D721Med (cell line): ENCODE results near the gene ACSBG1.
"Not testable (repeated sequence)": the region's sequence is repeated elsewhere in the genome, so short reads cannot be mapped to it uniquely, and the experiment has no call there.

ENCODE experiments used
- DNase-seq: peaks from one replicate; pipeline ENCODE4 v3.0.0; 2011; ENCODE audit warnings: low spot score; ENCODE audit not compliant: insufficient read length
- FAIRE-seq: peaks from 2 replicates; lab custom pipeline; 2011; peaks lifted over from hg19 to GRCh38; lab: Jason Lieb, UNC
- CTCF ChIP-seq: IDR thresholded peaks from 2 replicates; pipeline ENCODE4 v1.5.1; 2012; ENCODE audit warnings: mild to moderate bottlenecking, control low read depth; ENCODE audit not compliant: insufficient read depth; ENCODE audit errors: missing control alignments

Gene ACSBG1

DNA sequence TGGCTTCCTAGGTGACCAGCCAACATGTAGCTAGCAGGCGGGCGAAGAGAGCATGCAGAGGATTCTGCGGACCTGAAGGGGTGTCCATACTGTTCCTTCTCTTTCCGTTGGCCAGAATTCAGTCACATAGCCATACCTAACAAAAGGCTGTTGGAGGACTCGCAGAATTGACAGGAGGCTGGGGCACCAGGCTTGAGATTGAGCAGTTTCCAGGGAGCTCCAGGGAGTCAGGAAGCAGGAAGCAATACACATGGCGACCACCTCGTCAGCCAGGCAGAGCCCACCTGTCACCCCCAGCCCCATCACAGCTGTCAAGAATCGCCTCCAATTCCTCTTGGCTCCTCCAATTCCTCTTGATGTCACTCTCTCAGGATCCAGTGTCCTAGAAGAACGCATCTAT lies 16.8 kb upstream of the ACSBG1 start:
- FAIRE-seq (no peak), DNase-seq (no peak)
- no peak for TF ChIP-seq CTCF

DNA sequence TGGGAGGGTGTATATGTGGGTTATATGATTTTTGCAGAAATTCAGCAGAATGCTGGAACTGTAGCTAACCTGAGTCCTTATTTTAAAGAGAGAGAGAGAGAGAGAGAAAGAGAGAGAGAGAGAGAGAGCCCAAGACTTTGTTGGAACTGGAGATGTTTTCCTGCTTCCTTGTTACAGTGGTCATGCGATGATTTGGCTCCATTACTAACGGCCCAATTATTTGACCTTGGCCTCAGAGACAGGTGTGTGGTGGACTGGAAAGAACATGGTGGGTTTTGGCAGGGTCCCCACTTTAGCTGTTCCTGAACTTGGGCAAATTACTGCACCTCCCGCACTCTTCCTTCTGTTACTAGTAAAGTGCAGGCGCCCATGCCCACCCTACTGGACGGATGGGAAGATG lies 14.8 kb upstream of the ACSBG1 start:
- FAIRE-seq (no peak), DNase-seq (no peak)
- TF ChIP-seq CTCF: no peak

GRCh38 chr15:78247911-78248310 lies 13.5 kb upstream of the ACSBG1 start:
- no peak for DNase-seq
- TF ChIP-seq CTCF: no peak
- no peak for FAIRE-seq

- not testable (repeated sequence) for DNase-seq, FAIRE-seq
Measured at GRCh38 chr15:78245976-78246620, 11.7 kb upstream of the ACSBG1 start.

DNA sequence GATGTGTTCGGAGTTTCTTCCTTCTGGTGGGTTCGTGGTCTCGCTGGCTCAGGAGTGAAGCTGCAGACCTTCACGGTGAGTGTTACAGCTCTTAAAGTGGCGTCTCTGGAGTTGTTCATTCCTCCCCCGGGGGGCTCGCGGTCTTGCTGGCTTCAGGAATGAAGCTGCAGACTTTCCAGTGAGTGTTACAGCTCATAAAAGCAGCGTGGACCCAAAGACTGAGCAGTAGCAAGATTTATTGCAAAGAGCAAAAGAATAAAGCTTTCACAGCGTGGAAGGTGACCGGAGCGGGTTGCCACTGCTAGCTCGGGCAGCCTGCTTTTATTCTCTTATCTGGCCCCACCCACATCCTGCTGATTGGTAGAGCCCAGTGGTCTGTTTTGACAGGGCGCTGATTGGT lies 11.0 kb upstream of the ACSBG1 start:
- DNase-seq, FAIRE-seq: not testable (repeated sequence)

DNA sequence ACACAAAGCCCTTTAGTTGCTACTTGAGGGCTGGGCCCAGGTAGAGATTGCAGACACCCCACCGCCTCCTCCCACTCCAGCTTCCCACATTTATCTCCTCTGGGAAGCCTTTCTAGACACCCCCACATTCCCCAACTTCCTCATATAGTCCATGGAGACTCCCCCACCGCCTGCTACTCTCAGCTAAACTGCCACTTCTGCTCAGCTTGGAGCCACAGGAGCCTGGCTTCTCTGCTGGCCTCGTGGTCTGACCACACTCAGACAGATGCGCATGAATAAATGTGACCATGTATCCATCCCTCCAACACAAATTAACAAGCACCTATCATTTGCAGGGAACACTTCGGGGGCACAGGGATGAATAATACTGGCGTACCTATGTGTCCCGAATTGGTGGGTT lies 10.5 kb upstream of the ACSBG1 start:
- no peak for DNase-seq
- no peak for FAIRE-seq
- no peak for TF ChIP-seq CTCF

DNA sequence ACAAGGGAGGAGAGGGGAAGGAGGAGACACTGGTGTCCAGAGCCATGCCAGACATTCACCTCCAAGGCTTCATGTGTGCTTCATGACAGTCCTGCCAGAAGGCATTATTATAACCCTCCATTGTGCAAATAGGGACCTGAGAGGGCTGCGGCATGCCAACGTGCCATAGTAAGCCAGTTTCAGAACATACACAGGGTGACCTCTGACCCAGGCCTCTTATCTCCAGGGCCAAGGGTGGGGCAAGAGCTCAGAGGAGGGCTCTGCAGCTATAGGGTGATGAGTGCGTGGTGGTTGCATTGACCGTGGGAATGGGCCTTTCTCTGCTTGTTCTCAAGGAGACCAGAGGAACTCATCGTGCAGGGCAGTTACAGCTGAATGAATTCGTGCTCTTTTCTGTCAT lies 9.7 kb upstream of the ACSBG1 start:
- DNase-seq (no peak), FAIRE-seq (no peak)
- TF ChIP-seq CTCF: no peak

- no peak for FAIRE-seq
- no peak for DNase-seq
- TF ChIP-seq CTCF: no peak
Measured at GRCh38 chr15:78243491-78243941, 9.2 kb upstream of the ACSBG1 start.
